ENCODE data around the gene RCBTB1.
A peak's percentile ranks its signal among the peaks of the same experiment; 100 is the strongest.
"Not testable (repeated sequence)": the region's sequence is repeated elsewhere in the genome, so short reads cannot be mapped to it uniquely, and the experiment has no call there.

The RCBTB1 gene

DNA sequence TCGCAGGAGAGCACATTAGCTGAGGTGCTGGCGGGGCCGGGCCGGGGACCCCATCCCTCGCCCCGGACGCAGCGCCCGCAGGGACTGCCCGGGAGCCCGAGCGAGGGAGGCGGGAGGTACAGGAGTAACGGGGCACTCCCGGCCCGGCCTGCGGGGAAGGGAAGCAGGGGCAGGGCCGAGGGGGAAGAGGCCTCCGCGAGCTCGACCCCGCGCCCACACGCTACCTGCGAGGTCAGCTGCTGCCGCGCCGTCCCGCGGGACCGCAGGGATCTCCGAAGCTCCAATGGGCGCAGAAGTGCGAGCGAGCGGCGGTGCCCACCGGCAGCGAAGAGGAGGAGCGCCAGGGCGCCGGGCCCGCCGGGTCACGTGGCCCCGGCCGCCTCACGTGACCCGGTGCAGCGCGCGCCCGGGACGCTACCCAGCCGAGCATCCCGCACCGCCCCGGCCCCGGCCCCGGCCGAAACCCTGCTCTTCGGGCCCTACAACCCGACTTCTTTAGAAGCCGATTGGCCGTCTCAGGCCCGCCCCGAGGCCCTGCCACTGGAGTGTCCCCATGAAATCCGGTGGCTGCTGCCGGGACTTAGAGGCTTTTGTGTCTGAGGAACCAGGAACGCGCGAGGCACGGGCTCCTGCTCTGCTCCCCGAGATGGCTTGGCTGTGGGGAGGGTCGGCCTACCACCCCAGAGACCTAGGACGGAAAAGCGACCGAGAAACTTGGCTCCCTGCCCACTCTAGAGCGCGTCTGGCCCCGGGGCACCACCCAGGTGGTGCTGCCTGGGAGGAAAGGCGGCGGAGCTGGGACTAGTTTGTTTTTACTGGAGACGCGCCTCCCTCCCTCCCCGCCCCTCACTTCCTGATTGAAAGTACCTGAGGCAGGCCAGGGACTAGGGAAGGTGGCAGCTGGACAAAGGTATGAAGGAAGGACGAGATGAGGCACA lies at the start of gene RCBTB1:
Gene RCBTB1, minus strand, starts transcription at position 339 of the 938 bp plus-strand sequence. CDS start 18,279 bp downstream, outside the sequence.
- DNase-seq (ENCODE audit: low read depth): peak; percentile 64

DNA sequence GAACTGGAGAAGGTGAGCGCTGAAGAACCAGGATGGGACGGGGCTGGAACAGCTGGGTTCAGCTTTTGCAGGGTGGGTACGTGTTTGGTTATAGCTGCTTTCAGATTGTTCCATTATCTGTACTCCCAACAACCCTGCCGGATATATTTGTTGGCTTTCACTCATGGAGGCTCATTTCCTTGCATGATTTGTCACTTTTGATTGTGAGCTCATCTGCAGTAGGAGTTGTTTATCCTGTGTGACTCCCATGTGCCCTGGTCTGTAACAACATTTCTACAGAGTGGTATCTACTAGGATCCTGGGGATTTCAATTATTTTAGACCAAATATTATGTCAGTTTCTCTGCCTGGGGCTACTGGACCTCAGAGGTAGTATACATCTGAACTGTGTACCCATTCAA lies 48.4 kb upstream of the RCBTB1 start:
- DNase-seq (ENCODE audit: low read depth): no peak

DNA sequence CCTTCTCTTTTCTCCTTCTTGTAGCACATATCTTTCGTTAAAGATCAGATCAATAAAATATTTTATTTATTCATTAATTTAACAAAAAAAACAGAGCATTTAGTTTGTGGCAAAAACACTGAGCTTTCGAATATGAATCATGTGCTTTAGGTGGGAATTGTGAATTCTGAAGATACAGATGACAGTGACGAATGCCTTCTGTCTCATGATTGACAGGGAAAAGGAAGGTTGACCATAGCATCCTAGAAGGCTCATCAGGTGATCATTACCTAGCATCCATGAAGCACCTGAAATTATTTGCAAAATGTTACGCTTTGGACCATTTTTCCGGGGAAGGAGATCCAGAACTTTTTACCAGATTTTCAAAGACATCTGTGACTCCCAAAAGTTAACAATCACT lies 46.8 kb upstream of the RCBTB1 start:
- DNase-seq (ENCODE audit: low read depth): no peak

DNA sequence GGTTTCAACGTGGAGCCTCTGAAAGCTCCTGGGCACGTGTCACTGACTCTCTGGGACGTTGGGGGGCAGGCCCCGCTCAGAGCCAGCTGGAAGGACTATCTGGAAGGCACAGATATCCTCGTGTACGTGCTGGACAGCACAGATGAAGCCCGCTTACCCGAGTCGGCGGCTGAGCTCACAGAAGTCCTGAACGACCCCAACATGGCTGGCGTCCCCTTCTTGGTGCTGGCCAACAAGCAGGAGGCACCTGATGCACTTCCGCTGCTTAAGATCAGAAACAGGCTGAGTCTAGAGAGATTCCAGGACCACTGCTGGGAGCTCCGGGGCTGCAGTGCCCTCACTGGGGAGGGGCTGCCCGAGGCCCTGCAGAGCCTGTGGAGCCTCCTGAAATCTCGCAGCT lies 45.2 kb upstream of the RCBTB1 start:
- no peak for DNase-seq (ENCODE audit: low read depth)

DNA sequence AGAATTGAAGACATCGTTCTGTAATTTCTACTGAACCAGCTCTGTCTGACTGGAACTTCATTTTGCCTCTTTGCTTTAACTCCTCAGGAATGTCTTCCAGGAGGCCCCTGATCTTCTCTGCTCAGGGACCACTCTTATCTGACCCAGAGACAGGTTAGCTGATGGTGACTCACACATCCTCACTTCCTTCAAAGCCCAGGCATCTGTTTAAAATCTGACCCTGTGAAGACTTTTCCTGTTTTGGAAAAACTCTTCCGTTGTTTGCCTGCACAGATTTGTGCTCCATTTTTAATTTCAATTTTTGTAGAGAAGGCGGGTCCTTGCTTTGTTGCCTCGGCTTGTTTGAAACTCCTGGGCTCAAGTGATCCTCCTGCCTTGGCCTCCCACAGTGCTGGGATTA lies 44.6 kb upstream of the RCBTB1 start:
- no peak for DNase-seq (ENCODE audit: low read depth)

DNA sequence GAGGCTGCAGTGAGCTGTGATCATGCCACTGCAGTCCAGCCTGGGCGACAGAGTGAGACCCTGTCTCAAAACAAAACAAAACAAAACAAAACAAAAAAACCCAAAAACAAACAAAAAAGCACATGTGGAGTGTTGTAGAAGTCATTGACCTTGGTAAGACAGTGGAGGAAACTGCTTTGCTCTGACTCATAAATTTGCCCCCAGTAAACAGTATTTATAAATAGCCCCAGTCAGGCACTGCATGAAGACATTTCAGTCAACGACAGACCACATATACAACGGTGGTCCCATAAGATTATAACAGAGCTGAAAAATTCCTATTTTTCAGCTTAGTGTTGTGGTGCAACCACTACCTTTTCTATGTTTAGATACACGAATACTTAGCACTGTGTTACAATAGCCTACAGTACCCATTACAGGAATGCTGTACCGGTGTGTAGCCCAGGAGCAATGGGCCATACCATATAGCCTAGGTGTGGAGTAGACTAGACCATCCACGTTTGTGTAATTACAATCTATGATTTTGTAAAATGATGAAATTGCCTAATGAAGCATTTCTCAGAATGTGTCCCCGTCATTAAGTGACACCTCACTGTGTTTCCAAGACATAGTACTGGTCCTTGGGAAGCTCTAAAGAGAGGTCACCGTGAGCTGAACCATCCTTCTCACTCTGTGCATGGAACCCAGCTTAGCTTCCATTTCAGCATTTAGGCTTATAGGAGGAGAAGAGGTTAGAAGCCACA lies 44.0 kb upstream of the RCBTB1 start:
- no peak for DNase-seq (ENCODE audit: low read depth)

DNA sequence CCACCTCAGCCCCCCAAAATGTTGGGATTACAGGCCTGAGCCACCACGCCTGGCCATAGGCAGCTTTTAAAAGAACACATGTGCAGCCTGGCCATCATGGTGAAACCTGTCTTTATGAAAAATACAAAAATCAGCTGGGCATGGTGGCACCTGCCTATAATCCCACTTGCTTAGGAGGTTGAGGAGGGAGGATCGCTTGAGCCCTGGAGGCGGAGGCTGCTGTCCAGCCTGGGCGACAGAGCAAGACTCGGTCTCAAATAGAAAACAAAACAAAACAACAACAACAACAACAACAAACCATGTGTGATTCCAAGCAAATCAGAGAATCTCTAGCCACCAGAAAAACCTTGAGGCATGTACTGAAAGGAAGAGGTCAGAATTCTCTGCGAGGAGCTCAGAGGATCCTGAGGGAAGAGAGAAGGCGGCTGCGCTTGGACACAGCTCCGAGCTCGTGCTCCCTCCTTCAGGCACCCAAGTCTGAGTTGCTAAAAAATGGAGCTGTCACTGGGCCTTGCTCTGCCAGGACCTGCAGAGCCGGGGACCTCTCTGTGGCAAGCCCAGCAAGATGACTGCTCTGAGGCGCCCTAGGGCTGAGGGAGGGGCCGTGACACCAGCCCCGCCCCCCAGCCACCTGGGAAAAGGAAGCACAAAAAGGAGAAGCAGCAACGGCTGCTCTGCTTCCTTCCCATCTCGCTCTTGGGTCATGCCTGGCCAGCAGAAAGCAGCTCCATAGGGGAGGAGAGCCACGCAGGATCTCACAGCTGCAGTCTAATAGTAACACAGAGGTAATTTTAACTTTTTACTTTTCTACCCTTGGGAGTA lies 42.7 kb upstream of the RCBTB1 start, which contains the start of gene ARL11:
Gene ARL11, plus strand, starts transcription at position 677 of the 822 bp plus-strand sequence. CDS start 1,941 bp downstream, outside the sequence.
- peak; percentile 17 for DNase-seq (ENCODE audit: low read depth)

DNA sequence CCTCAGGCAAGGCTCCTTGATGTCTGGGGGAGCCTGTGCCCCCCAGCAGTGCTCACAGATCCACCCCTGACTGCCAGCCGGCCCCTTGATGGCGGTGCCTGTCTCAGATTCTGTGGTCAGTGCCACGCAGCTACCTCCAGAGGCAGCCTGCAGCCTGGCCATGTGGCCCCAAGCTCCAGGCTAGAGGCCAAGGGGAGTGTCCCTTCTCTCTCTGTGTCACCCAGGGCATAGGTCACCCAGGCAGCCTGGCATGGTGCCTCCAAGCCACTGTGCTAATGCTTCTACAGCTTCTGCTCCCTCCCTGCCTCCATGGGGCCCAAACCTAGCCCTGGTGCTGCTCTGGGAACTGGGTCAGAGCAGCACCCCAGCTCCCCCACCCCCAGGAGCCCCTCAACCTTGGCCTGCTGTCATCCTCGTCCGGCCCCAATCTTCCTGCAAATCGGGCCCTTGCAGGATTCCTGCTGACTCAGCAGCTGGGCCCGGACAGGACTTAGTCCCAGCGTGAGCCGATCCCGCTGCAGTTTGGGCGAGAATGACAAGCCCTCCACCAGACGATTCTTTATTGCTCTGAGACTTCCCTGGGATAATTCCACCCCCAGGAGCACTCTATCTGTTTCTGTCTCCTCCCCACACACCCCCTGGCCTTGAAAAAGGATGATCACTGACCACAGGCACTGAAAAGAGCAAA lies 40.2 kb upstream of the RCBTB1 start:
- no peak for DNase-seq (ENCODE audit: low read depth)

DNA sequence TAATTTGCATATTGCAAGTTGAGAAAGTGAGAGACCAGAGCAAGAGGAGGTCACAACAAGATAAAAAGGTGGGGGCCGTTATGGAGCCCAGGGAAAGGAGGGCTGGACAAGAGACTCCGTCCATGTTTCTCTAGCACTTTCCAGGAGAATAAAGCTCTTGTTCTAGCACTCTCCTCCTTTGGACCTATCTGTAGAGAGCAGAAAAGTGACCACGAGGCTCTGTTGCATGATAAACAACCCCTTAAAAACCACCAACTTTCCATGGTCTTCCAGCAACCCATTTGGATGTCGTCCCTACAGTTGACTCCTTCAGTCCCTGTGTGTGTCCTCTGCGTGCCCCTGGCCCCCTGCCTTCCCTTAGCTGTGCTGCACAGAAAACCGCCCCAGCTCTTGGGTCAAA lies 38.9 kb upstream of the RCBTB1 start:
- no peak for DNase-seq (ENCODE audit: low read depth)

DNA sequence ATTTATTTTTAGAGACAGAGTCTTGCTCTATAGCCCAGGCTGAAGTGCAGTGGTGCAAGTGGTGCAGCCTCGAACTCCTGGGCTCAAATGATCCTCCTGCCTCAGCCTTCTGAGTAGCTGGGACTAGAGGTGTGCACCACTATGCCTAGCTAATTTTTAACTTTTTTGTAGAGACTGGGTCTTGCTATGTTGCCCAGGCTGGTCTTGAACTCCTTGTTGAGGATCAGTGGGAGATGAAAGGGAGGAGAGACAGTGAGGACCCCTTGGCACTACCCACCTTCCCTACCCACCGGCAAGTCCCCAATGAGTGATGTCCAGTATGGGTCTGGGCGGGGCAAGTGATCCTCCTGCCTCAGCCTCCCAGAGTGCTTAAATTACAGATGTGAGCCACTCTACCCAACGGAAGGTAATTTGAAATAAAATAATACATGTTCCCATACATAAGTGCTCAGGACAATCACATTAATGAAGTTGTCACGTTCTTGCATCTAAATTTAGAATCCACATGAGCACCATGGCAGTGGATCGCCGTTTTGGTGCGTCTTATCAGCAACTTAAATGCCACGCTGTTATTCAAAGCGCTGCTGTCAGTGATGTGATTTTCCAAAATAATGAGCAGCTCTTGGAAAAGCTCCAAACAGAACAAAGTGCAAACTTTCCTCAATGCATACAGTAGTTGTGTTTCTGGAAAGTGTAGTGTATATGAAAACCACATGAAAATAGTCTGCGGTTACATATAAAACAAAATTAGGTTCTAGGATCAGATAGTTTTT lies 37.0 kb upstream of the RCBTB1 start:
- no peak for DNase-seq (ENCODE audit: low read depth)

DNA sequence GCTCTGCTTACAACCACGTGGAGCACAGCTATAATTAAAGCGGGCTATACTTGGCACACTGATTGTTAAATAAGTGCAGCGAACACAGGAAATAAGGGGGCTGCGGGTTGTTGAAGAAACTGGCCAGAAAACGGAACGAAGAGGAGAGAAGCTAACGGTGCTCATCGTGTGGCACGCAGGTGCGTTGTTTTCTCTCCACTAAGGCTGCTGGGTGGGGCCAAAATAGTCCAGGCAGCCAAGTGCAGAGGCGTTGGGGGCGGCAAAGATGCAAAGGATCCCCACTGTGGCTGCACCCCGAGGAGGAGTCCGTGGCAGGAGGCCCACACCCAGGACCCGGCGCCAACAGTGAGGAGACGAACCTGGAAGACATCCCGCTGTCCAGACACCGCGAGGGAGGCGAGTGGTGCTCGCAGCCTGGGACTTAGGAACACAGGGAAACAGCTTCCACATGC lies 34.8 kb upstream of the RCBTB1 start:
- DNase-seq (ENCODE audit: low read depth): no peak

DNA sequence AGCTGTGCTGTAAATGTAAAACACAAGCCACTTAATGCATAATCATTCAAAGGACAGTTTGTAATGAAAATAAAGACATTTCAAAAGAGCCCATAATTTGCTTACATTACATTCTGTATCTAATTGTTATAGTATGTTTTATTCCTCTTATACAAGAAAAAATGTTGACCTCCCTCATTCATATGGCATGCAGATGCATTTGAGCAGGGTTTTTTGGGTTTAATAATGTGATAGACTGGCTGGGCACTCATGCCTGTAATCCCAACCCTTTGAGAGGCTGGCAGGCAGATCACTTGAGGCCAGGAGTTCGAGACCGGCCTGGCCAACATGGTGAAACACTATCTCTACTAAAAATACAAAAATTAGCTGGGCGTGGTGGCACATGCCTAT lies 31.3 kb upstream of the RCBTB1 start:
- no peak for DNase-seq (ENCODE audit: low read depth)

DNA sequence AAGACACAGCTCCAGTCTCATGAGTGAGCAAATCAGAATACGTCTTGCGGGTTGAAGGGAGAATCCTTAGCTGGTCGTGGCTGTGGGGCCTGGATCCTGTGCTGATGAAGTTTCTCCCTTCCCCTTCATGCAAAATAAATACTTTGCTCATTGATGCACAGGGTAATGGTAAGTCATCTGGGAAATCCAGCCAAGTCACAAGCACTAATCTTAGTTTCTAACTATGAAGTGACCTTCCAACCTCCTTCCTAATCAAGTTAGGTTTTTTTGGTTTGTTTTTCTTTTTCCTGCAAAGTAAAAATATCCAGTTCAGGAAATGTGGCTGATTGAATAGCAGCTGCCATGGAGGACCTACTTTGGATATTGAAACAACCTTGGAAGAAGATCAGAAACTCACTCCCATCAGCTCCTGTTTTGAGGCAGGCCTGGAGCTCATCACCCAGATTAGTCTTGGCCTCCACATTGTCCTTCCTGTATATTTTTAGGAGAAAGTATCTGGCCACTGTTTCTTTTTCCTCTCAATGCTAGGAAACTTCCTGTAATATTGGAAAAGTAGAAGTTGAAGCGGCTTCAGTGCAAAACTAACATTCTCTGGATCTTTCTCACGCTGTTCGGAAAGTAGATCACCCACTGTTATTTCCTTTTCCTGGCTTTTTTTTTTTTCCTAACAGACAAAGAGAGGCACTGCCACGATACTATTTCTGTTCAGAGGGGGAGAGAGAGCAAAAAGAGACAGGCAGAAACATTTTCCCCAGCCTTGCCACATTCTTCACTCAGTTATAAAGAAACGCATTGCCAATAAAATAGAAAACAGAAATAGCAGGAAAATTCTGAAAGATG lies 30.7 kb upstream of the RCBTB1 start:
- no peak for DNase-seq (ENCODE audit: low read depth)

DNA sequence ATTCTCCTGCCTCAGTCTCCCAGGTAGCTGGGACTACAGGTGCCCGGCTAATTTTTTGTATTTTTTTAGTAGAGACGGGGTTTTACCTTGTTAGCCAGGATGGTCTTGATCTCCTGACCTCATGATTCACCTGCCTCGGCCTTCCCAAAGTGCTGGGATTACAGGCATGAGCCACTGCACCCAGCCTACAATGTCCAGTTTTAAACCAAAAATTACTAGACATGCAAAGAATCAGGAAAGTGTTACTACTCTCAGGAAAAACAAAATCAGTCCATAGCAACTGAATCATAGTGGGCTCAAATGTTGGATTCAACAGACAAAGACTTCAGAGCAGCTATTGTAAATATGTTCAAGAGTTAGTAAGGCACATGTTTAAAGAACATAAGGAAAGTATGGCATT lies 26.7 kb upstream of the RCBTB1 start:
- DNase-seq (ENCODE audit: low read depth): not testable (repeated sequence)

DNA sequence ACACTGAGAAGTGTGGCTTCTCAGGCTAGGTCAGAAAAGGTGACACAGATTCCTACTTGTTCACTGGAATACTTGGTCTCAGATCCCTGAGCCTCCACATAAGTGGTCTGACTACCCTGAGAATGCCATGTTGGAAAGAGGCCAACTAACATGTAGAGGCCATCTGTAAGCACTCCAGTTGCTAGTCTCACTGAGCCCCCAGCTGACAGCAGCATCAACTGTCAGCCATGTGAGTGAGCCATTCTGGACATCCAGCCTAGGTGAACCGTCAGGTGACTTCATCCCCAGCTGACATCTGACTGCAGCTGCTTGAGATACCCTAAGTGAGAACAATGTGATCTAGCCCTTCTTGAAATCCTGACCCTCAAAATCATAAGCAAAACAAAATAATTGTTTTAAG lies 24.8 kb upstream of the RCBTB1 start:
- DNase-seq (ENCODE audit: low read depth): no peak

DNA sequence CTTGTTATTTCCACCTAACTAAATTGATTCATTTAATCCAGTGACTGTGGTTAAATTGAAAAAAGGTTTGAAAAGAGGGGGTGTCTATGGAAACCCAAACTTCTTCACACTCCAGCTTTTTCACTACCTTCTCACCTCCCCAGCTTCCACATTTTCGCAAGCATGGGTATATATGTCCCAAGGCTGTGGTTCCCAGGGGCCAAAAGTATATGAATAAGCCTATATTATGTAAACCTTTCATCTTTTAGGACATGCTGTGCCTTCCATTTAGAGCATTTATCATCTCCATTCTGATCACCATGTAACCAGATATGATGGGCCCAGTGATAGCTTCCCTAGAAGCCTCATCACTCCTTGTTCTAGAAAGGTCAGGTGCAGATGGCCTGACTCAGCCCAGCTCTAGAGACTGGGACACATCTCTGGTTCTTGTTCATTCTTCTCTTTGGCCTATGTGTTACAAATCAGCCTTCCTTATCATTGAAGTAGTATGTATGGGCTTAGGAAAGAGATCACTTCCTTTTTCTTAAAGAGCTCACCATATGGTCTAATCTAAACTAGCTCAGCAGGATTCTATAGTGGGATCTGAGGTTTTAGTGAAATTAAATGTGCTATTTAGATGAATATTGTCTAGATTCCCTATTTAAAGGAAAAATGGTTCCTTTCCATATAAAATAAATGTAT lies 23.4 kb upstream of the RCBTB1 start:
- DNase-seq (ENCODE audit: low read depth): no peak

DNA sequence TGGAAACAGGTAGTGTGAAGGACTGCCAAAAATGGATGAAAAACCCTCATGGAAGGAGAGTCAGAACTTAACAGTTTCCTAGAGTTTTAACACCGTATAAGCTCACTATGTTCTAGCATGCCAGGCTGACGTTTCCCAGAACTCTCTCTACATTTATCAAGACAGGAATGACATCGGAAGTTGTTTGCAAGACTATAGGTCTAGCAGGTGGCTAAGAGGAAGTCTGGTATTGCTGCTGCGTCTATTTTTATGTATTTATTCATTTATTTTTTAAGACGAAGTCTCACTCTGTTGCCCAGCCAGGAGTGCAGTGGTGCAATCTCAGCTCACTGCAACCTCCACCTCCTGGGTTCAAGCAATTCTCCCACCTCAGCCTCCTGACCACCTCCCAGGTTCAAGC lies 22.4 kb upstream of the RCBTB1 start:
- no peak for DNase-seq (ENCODE audit: low read depth)

DNA sequence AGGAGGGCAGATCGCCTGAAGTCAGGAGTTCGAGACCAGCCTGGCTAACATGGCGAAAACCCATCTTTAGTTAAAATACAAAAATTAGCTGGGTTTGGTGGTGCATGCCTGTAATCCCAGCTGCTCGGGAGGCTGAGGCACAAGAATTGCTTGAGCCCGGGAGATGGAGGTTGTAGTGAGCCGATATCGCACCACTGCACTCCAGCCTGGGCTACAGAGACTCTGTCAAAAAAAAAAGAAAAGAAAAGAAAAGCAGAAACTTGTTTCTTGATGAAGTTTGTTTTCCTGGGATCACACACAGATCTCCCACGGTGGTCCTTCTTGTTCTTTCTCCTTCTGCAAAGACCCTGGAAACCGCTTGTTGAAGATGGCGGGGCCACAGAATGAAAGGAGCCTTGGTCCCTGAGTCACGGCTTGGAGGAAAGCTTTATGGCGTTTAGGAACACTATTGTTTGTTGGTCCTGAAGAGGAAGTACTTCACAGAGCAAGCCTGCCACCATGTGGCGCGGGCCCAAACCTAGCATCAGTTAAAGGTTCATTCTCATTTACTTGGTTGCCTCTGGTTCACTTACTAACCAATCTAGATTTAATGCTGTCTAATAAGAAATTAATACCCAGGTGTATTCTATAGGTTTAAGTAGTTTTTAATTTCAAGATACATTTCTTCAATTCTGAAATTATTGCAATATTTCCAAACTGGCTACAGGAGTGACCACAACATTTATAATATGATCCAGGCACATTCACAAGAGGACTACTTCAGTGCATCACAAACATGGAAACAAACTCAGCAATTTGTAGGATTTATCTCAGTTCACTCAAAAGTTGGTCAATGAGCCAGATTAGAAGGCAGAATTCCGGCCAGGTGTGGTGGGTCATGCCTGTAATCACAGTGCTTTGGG lies 21.6 kb upstream of the RCBTB1 start:
- peak; percentile 58 for DNase-seq (ENCODE audit: low read depth)

All from stimulated activated CD8-positive, alpha-beta memory T cell treated with anti-CD3 and anti-CD28 coated beads, Interleukin-12 subunit alpha, Interleukin-12 subunit beta, amount 100 ng/mL, for 4 hours (primary cell).